ENCODE measurements around the gene RCE1.
A peak's percentile ranks its signal among the peaks of the same experiment; 100 is the strongest.

RCE1 gene

DNA sequence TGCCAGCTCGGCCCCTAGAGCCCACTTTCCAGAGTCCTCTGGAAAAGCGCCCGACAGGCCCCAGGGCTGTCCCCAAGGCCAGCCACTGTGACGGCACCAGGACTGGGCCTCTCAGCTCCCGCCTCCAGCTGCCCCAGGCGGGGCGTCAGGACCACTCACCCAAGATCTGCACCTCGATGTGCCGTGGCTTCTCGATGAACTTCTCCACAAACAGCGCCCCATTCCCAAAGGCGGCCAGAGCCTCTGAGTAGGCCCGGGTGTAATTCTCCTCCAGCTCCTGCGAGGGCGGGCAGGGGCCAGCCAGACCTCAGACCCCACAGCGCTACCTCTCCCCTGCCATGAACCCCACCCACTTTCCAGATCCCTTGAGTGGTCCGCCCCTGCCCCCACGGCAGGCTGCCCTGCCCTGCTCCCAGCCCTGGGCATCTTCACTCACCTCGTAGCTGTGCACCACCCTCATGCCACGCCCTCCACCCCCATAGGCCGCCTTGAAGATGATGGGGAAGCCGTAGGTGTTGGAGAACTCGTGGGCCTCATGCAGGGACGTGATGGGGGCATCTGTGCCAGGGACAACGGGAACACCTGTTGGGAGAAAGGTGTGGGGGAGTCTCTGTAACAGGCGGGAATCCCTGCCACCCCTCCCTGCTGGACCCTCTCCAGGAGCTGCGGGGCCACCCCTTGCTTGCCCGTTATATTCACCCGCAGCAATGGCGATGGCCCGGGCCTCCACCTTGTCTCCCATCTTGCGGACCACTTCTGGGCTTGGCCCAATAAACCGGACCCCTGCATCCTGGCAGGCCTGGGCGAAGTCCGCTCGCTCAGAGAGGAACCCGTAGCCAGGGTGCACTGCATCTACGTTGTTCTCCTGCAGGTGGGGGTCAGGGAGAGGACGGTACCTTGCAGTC lies 27.6 kb downstream of the RCE1 start:
- DNase-seq = no peak

DNA sequence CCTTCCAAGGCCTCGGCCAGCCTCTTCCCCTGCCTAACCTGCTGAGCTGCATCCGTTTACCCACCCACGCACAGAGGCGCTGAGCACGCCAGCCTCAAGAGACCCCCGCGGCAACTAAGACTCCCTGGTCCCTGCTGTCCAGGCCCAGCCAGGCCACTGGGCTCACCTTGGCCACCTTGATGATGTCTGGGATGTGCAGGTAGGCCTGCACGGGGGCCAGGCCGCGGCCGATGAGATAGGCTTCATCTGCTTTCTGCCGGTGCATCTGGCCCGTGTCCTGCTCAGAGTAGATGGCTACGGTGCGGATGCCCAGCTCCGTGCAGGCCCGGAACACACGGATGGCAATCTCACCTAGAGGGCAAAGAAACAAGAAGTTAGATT lies 28.3 kb downstream of the RCE1 start:
- no peak for DNase-seq

DNA sequence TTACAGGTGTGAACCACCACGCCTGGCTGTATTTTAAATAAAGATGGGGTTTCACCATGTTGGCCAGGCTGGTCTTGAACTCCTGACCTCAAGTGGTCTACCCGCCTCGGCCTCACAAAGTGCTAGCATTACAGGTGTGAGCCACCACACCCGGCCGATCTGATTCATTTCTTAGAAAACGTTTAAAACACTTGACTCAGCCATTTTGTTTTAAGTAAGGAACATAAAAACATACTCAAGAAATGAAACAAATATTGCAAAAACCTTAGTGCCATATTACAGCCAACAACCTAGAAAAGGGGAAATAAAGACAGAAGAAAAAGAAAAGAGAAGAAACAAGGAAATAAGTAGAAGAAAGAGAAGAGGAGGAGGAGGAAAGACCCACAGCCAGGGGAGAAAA lies 31.0 kb downstream of the RCE1 start:
- DNase-seq = no peak

DNA sequence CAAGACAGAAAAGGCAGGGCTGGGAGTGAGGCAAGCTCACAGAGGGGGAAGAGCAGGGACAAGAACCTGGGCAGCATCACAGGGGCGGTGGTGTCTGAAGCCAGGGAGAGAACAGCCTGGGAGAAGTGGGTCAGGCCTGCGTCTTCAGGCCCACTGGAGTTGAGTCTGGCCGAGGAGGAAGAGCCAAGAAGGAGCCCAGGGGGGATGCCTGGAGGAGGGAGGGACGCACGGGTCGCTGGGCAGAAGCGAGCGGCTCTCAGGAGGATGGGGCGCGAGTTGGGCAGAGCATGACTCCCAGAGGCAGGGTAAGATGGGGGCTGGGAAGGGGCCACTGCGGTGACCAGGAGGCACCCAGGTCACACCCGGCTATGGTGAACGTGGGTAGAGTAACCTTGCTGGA lies 32.1 kb downstream of the RCE1 start:
- no peak for DNase-seq

DNA sequence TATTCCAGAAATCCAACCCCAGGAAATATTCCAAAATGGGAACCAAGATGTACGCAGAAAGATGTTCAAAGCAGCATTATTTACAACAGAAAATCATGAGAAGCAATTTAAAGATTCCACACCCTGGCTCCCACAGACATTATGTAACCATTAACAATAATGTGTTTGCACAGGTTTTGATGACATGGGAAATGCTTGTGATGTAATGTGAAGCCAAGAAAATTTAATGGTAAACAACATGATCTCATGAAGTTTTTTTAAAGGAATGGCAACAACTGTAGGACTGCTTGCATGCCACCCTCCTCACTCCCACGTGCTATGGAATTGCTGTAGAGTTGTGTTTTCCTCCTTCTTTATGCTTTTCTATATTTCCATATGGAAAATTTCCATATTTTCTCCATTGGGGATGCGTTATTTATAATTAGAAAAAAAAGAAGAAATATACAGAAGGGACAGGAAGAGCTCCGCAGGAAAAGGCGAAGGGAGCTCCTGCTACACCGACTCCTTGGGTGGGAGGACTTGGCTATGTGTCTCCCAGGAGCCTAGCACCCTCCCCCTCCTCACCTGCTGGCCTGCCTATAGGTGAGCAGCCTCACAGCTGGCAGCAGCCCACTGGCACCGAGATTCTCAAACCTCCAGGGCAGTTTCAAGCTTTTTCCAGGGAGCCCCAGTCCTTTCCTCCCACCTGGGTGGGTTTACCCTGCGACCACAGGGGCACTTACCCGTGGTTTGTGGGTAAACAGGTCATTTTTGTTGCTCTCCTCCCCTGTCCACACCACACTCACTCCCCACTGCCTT lies 34.5 kb downstream of the RCE1 start:
- DNase-seq = no peak

DNA sequence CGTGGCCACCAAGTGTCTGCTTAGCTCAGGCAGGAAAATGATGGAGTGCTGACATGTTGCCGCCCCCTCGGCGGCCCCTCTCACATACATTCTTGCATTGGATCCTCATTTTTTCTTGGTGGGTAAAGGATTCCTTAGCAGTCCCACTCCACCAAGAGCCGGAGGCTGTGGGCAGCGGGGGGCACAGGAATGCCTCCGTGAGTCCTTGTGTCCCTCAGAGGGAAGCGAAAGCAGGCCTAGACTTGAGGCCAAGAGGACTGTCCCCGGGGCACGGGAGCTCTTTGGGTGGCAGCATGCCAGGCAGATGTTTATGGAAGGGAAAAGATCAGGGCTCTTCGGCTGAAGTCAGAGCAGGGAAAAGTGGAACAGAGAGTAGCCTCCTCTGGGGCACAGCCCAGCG lies 35.2 kb downstream of the RCE1 start:
- DNase-seq = no peak

GRCh38 chr11:66879000-66879399 lies 35.8 kb downstream of the RCE1 start:
- DNase-seq = no peak

GRCh38 chr11:66879583-66879982 lies 36.3 kb downstream of the RCE1 start:
- DNase-seq = no peak

DNA sequence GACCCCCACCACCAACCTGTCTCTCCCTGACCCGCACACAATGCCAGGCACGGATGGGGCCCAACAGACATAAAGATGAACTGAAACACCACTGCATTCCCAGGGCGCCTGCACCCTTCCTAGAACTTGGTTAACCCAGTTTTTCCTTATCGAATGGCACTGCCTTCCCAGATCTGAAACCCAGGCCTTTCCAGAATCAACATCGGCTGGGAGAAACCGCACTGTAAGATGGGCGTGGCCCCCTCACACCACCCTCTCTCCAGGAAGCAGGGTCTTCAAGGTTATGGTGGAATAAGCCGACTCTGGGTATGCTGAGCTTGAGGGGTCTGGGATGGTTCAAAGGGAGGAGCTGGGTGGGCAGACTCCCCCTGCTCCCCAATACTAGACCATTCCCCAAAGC lies 36.8 kb downstream of the RCE1 start:
- no peak for DNase-seq

DNA sequence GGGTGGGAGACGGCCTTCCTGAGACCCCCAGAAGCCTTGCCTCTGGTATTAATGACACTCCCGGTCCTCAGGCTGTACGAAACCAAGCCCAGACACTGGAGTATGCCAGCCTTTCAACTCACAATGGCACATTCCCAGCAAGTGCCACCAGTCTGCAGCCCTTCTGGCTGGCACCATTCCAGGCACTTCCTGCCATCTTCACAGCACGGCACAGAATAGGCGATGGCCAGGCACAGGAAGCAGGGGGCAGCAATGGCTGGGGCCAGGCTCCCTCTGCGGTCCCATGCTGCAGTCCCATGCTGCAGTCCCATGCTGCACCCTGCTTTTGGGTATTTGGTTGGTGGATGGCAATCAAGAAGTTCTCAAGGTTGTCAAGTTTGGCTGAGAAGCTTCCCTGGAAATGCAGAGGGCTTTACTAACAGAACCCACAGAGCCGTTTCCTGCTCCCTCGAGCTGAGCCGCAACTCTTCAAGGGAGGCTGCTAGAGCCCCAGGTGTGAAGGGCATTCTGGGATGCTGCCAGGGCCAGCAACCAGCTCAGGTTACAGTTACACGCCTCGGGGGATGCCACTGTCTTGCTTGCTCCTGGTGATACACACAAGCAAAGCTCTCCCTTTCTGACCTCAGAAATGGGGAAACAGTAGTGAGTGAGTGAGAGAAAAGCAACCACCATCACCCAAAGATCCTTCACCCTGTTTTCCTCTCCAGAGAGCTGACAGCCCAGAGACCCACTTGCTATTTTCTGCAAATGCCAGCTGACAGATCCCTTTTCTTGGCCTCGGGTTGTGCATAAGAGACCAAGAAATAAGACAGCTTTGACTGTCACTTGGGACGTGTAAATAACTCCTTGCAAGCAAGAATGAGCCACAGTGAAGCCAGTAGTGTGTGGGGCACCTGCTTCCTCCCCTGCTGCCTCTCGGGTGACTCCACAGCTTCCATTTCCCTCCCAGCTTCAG lies 37.5 kb downstream of the RCE1 start:
- no peak for DNase-seq

- DNase-seq = no peak
Measured at GRCh38 chr11:66881451-66881835, 38.2 kb downstream of the RCE1 start.

GRCh38 chr11:66881927-66882452 lies 38.7 kb downstream of the RCE1 start:
- DNase-seq = no peak

GRCh38 chr11:66882561-66883015 lies 39.3 kb downstream of the RCE1 start:
- DNase-seq = no peak

DNA sequence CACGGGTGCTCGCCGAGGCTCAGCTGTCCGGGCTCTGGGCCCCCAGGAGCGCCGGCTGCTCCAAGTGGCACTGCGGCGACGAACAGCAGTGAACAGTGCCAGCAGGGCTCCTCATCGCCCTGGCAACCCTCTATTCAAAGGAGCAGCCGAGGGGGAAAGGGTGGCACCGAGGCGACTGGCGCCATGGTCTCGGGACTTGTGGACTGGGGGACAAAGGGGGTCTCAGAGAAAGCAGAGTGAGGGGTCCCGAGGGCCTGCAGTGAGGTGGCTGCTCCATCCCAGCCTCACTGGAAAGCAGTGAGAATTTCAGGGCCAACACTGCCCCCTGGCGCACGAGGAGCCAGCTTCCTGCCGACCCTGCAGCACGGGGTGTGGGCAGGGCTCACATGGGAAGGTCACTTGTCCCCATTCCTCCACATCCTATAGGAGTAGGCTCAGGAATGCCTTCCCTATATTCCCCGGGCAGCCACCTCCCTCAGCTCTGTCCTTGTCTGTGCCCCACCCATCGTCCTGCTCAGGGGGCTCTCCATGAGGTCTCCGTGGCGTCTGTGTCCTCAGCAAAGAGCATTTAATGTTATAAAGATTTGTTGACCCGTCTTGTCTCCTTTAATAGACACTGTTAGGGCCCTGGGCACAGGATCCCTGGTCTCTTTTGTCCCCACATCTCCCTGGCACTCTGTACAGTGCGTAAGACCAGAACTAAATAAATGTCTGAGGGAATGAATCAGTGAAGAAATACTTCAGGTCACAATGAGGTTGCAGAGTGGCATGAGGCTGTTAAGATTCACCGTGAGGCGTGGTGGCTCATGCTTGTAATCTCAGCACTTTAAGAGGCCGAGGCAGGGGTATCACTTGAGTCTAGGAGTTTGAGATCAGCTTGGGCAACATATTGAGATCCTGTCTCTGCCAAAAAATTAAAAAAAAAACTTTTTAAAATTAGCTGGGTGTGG lies 40.0 kb downstream of the RCE1 start:
- DNase-seq = peak; percentile 46

DNA sequence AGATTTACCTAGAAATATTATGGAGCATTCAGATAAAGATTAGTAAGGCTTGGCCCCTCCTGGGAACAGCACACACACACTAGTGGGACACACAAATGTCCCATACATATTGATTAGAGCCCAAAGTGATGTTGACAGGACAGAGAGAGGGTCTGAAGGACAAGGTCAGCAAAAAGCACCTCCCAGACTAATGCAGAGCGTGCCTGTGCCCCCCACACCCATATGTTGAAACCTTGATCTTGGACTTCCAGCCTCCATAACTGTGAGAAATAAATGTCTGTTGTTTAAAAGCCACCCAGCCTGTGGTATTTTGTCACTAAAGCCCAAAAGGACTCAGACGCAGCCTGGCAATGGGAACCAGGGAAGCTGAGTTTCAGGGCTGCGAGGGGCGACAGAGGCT lies 41.2 kb downstream of the RCE1 start:
- DNase-seq = no peak

DNA sequence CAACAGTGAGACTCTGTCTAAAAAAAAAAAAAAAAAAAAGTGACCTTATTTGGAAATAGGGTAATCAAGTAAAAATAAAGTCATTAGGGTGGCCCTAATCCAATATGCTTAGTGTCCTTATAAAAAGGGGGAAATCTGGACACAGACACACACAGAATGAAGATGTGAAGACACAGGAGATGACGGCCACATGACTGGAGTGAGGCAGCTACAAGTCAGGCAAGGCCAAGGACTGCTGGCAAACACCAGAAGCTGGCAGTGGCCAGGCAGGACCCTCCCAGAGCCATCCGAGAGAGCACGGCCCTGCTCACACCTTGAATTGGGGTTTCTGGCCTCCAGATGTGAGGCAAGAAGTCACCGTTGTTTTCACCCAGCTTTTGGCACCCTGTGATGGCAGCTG lies 42.2 kb downstream of the RCE1 start:
- DNase-seq = no peak

- no peak for DNase-seq
Measured at GRCh38 chr11:66885950-66886440, 42.8 kb downstream of the RCE1 start.

GRCh38 chr11:66886671-66887221 lies 43.5 kb downstream of the RCE1 start:
- no peak for DNase-seq

- no peak for DNase-seq
Measured at GRCh38 chr11:66887526-66887925, 44.3 kb downstream of the RCE1 start.

- no peak for DNase-seq
Measured at GRCh38 chr11:66888282-66888681, 45.0 kb downstream of the RCE1 start.

- no peak for DNase-seq
Measured at GRCh38 chr11:66889960-66890359, 46.7 kb downstream of the RCE1 start.

All from activated gamma-delta T cell treated with Interleukin-2 at 50 U/mL for 16 hours (primary cell).